NB4 (cell line): ENCODE measurements around the gene SYNGR4.

Experiments used
- CTCF ChIP-seq: IDR thresholded peaks from one replicate; pipeline ENCODE4 v1.5.1; 2012; ENCODE audit warnings: low read depth, low read length
- POLR2A ChIP-seq: IDR thresholded peaks from 2 replicates; pipeline ENCODE4 v1.6.1; 2011; ENCODE audit warnings: mild to moderate bottlenecking; ENCODE audit not compliant: insufficient read length; ENCODE audit errors: extremely low read depth

DNA sequence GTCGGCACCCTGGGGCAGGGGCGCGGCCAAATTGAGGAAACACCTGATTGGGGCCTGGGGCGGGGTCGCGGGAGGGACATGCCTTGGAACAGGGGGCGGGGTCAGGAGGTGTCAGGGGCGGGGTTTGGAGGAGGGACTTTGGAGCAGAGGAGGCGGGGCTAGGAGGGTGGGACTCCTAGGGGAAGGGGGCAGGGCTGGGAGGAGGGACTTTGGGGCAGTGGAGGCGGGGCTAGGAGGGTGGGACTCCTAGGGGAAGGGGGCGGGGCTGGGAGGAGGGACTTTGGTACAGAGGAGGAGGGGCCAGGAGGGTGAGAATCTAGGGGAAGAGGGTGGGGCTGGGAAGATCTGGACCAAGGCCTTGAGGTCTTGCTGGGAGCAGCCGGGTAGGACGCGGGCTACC, 51.2 kb downstream of the SYNGR4 start:
- TF ChIP-seq CTCF (no peak), POLR2A (no peak)
